Limb (tissue), 2 donors: ENCODE results near the gene WDFY2.
"Not testable (repeated sequence)": the region's sequence is repeated elsewhere in the genome, so short reads cannot be mapped to it uniquely, and the experiment has no call there.

Experiments
- DNase-seq, 2 donors: peaks; one replicate each; pipeline ENCODE4 v3.0.0-alpha.2; 2016; ENCODE audit errors: extremely low spot score in 2 of 2

Gene WDFY2

GRCh38 chr13:51562011-51562671 is 22.1 kb upstream of the WDFY2 start:
- DNase-seq = no peak

- no peak for DNase-seq
Observed at GRCh38 chr13:51564252-51564651, 20.0 kb upstream of the WDFY2 start.

GRCh38 chr13:51564671-51565070 is 19.6 kb upstream of the WDFY2 start:
- DNase-seq = no peak

GRCh38 chr13:51569001-51569400 is 15.3 kb upstream of the WDFY2 start:
- not testable (repeated sequence) for DNase-seq

GRCh38 chr13:51576754-51577153 is 7.5 kb upstream of the WDFY2 start:
- no peak for DNase-seq

- no peak for DNase-seq
Observed at GRCh38 chr13:51577690-51578089, 6.6 kb upstream of the WDFY2 start.

GRCh38 chr13:51579676-51580075 is 4.6 kb upstream of the WDFY2 start:
- DNase-seq = no peak

GRCh38 chr13:51581148-51581820 is 3.0 kb upstream of the WDFY2 start:
- DNase-seq = no peak

GRCh38 chr13:51583469-51583874 is 790 bp upstream of the WDFY2 start:
- DNase-seq = no peak

- peak in 1 of 2 donors; percentile 17 for DNase-seq
Observed at GRCh38 chr13:51584731-51585672, 740 bp downstream of the WDFY2 start.

GRCh38 chr13:51585696-51586095 is 1.4 kb downstream of the WDFY2 start:
- no peak for DNase-seq

- DNase-seq = no peak
Observed at GRCh38 chr13:51587372-51587771, 3.1 kb downstream of the WDFY2 start.

- DNase-seq = no peak
Observed at GRCh38 chr13:51588406-51588949, 4.2 kb downstream of the WDFY2 start.

- DNase-seq = no peak
Observed at GRCh38 chr13:51589793-51590192, 5.5 kb downstream of the WDFY2 start.

GRCh38 chr13:51590231-51590970 is 6.1 kb downstream of the WDFY2 start:
- DNase-seq = no peak

GRCh38 chr13:51590971-51591627 is 6.8 kb downstream of the WDFY2 start:
- peak in 1 of 2 donors; percentile 30 for DNase-seq

GRCh38 chr13:51591938-51592337 is 7.7 kb downstream of the WDFY2 start:
- not testable (repeated sequence) for DNase-seq

GRCh38 chr13:51594432-51594831 is 10.2 kb downstream of the WDFY2 start:
- no peak for DNase-seq

- no peak for DNase-seq
Observed at GRCh38 chr13:51595416-51595815, 11.2 kb downstream of the WDFY2 start.

GRCh38 chr13:51596541-51596940 is 12.3 kb downstream of the WDFY2 start:
- DNase-seq = no peak
